GM18907 (cell line): ENCODE data around the gene VEZT.
"Not testable (repeated sequence)": the region's sequence is repeated elsewhere in the genome, so short reads cannot be mapped to it uniquely, and the experiment has no call there.

Experiments used
- ATAC-seq: cut with Tn5 transposase; IDR thresholded peaks from one replicate; pipeline ENCODE4 v1.9.1; 2021; ENCODE audit warnings: mild to moderate bottlenecking, moderate library complexity; ENCODE audit not compliant: unreplicated experiment

VEZT gene

DNA sequence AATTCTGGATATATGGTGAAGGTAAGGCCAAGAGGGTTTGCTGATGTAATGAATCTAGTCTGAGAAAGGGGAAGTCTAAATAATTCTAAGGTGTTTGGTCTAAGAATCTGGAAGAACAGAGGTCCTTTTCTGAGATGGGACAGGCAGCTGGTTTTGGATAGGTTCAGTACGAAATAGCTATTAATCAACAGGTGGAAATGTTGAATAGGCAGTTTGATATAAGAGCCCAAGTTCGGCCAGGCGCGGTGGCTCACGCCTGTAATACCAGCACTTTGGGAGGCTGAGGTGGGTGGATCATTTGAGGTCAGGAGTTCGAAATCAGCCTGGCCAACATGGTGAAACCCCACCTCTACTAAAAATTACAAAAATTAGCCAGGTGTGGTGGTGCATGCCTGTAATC, 97.1 kb downstream of the VEZT start:
- ATAC-seq, result not testable (repeated sequence)

DNA sequence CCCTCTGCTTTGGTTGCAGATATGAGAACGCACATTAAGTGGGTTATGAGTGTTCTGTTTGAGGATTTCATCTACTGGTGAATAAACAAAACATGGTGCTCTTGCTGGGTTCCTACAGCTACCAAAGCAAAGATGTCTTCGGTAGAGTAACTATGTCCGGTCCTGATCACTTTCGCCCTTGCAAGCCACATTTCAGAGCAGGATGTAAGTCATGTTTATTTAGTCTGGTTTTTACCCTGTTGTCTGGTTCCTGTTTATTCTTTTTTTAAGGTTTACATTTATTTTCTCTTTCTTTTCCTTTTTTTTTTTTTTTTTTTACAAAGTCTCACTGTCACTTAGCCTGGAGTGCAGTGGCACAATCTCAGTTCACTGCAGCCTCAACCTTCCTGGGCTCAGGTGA, 99.2 kb downstream of the VEZT start:
- ATAC-seq, result no peak

DNA sequence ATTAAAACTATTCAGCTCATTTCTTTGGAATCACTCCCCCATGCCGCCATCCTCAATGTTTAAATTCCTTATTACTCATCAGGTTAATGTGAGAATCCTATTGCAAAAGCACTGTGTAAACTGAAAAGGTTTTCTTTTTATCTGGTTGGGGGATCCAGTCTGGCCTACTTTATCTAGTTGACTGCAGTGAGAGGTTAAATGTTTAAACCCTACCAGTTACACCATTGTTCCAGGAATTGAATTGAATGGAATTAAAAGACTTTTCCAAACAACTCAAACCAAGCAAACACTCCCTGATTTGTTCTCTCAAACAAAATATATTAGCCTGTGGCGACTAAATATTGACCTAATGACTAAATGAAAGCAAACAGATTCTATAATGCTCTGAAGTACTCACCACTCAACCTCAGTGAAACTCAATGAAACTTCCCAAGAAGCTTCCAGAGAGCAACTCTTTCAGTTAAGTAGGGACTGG, 100.5 kb downstream of the VEZT start:
- ATAC-seq, result no peak

DNA sequence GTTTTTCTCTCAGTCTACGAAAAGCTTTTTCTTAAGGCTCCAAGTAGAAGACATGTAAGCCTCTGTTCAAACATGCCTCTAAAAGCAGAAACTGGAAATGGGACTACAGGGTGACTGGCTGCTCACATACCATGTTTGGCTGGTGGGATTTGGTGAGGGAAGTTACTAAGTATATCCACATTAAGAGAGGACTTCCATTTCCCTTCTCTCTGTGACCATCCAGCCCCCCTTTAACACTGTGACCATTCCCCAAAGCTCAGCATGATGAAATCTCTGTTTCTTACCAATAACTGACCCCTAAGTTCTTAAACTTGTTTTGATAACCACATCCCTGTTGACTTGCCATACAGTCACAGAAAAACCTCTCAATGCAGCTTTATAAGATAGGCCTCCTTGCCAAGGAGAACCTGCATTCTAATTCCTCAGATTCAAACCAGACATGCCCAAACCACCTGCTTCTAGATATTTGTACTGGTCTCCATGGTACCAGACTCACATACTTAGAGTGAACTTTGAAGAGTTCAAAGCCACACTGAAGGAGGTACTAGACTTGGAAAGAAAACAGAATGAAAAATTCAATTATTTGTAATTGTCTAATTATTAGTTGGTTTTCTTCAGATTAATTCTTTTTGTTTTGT, 102.2 kb downstream of the VEZT start:
- ATAC-seq, result no peak

DNA sequence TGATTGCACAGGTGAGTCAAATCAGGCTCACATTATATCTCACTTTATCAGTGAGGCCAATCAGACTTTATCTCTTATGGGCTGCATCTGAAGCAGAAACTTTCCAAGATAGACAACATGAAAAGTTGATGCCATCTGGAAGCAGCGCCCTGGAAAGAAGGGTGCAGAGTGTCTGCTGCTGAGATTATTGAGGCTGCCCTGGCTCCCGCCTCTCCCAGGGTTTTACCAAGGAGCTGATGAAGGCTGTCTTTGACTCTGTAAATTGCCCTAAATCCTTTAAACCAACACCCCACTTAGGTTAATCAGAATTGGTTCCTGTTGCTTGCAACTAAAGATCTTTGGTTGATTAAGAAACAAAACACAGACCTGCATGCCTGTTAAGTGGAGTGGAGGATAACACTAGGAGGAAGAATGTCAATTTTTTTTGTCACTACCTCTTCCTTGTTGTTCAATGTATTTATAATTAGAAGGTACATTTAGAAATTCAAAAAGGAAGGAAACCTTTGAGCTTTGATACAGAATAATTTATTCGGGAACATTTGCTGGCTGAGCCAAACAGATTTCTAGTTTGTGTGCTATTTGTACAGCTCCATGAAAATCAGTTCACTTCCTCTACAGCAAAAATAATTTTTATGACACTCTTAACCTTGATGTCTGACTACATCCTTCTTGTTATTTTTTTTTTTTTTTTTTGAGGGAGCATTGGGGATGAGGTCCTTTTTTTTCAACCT, 104.1 kb downstream of the VEZT start:
- no peak for ATAC-seq

DNA sequence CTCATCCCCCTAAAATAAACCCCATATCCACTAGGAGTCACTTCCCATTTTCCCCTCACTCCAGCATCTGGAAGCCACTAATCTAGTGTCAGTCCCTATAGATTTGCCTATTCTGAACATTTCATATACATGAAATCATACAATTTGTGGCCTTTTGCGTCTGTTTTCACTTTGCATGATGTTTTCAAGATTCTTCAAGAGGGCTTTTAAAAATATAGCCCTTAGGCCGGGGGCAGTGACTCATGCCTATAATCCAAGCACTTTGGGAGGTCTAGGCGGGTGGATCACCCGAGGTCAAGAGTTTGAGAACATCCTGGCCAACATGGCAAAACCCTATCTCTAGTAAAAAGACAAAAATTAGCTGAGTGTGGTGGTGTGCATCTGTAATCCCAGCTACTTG, 104.7 kb downstream of the VEZT start:
- no peak for ATAC-seq

DNA sequence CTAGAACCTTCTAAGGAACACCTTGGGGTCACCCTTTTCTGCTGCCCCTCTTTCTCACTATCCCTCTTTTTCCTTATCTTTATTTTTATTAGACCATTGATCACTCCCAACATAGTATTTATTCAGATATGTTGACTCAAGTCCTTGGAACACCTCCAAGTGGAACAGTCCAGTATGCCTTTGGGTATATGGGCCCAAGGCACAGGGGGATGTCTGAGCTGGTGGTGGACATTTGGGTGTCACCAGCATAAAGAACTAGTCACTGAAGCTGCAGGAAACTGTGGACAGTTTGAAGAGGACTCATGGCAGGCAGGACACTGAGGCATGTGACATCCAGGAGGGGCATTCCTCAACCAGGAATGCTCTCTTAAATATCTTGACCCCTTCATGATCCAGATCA, 105.6 kb downstream of the VEZT start:
- ATAC-seq, result no peak

DNA sequence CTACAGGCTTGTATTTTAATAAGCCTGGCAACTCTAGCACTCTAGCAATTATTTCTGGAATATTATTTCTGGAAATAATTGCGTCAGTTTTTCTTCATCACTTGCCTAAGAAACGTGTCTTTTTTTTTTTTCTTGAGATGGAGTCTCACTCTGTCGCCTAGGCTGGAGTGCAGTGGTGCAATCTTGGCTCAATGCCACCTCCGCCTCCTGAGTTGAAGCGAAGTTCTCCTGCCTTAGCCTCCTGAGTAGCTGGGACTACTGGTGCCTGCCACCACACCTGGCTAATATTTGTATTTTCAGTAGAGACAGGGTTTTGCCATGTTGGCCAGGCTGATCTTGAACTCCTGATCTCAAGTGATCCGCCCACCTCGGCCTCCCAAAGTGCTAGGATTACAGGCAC, 106.6 kb downstream of the VEZT start:
- not testable (repeated sequence) for ATAC-seq

DNA sequence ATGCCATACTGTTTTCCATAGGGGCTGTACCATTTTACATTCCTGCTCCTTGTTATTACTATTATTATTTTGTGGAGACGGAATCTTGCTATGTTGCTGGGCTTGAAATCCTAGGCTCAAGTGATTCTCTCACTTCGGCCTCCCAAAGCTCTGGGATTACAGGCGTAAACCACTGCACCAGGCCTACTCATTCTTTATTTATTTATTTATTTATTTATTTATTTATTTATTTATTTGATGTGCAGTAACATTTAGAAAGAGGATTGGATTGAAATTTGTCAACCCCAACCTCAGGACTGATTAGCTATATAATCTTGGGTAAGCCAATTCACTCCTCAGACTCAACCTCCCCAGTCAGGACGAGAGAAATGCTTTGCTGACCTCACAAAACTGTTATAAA, 107.9 kb downstream of the VEZT start:
- ATAC-seq, result no peak

DNA sequence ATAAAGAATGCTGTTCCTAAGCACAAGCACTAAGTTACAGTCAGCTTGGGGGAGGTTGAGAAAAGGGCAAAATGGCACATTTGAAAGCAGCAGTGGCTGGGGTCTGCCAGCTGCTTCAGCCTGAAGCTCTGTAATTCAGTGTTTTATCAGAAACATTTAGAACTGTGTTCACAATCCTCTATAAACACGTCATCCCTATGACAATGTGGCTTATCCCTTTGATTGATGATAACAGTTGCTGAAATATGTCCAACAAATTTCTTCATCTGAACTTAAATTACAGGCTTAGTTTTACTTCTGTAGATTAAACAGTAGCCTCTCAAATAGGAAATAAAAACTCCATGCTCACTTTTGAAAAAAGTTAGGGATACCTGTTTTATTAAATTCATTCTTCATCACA, 108.8 kb downstream of the VEZT start:
- ATAC-seq, result no peak

DNA sequence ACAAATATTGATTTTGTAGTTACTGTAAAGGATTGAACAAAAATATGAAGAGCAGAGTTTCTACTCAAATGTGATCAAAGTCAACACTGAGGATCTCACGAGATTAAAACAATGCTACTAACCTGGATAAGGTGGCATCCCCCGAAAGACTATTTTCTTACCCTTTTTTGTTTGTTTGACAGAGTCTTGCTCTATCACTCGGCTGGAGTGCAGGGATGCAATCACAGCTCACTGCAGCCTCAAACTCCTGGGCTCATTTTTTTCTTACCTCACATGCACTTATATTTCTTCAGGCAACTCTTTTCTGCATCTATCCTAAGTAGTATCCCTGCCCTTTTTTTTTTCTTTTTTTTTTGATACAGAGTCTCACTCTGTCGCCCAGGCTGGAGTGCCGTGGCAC, 109.2 kb downstream of the VEZT start:
- no peak for ATAC-seq

DNA sequence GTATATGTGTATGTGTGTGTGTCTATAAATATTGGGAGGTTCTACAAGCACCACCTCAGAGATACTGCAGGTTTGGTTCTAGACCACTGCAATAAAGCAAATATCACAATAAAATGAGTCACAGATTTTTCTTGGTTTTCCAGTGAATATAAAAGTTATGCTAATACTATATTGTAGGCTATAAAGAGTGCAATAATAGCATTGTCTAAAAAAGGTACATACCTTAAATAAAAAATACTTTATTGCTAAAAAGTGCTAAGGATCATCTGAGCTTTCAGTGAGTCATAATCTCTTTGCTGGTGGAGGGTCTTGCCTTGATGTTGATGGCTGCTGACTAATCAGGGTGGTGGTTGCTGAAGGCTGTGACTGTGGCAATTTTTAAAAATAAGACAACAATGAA, 111.1 kb downstream of the VEZT start:
- no peak for ATAC-seq

DNA sequence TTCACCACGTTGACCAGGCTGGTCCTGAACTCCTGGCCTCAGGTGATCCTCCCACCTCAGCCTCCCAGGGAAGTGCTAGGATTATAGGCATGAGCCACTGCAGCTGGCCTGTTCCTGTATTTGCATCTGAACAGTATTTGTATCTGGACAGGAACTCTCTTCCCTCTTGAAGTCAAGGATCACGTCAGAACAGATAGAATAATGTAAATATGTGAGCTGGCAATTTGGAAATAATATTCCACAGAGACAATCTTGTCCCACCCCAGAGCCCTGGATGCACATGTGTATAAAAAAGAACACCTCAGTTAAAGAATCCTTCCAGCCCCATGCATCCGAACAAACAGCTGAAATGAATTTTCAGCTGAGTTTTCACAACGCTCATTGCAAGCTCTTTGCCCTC, 118.3 kb downstream of the VEZT start:
- no peak for ATAC-seq

DNA sequence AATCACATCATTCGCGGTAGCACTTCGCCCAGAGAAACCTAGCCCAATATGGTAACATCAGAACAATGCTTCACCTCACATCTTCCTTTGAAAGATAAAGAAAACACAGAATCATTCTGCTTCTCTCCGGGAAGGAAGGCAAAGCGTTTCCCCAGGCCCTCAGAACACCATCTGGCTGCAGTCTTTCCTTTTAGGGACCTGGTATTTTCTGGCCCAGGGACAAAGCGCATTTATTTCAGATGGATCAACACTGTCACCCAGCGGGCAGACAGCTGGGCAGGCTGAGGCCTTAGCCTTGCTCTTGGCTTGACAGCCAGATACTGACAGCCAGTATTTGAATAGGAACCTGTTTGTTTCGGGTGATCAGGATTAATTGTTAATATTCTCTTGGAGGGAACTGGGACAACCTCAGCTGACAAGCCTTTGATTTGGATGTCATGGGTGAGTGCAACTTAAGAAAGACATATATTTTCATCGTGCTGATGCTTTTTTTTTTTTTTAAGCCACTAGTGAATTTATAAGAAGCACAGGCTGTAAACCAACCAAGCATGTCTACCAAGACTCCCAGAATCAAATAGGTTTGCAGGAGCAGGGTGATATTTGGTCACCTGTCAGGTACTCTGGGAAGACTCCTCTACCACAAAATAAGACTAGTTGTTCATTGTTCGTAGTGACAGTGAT, 118.9 kb downstream of the VEZT start:
- no peak for ATAC-seq

DNA sequence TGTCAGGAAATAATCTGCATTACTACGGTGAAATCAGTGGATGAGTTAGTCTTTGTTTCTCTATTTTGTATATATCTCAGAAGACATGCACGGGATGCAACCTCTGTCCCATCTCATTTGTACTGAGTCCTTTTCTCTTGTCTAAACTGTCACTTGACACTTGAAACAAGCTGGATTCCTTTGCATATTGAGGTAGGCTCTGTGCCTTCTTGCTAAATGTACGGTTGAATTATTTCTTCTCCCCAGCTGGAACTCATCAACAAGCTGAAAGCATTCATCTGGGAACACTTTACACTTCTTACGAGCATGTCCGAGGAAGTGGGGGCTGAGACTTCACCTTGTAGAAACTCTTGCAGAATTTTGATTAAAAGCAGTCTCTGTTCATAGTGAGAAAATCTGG, 119.5 kb downstream of the VEZT start:
- ATAC-seq, result no peak

DNA sequence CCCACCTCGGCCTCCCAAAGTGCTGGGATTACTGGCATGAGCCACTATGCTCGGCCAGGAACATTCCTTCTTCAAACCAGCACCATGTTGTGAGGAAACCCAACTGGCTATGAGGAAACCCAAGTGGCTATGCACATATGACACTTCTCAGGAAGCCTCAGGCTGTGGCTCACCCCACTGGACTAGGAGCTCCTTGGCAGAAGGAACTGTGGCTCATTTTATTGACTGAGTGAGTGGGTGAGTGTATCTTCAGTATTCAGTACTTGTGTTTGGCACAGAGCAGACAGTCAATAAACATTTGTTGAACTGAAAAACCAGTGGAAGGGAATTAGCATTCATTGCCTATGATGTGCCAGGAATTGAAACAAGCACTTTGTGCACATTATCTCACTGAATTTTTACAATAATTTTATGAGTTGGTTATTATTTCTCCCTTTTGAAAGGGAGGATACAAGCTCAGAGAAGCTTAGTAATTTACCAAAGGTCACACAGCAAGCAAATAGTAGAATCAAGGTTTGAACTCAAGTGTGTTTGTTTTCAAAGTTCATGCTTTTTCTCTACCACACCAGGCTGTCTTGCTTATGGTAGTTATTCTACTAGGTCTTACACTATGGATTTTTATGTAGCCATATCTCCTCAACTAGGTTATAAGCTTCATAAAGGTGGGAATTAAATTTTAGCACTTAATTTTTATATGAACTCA, 121.6 kb downstream of the VEZT start:
- ATAC-seq, result no peak

DNA sequence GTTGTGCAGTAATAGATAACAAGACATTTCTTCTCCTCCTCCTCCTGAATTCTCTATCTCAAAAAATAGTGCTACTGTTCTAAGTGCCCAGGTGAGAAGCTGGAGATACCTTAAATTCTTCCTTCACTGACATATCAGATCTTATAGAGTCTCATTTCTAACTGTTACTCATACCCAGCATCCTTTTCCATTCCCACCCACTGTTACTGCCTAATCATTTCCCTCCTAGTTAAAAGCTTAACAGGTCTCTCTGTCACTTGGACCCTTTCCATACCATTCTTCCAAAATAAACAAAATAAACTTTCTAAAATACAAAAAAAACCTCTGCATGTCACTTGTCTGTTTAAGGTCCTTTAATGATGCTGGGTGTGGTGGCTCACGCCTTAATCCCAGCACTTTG, 124.4 kb downstream of the VEZT start:
- no peak for ATAC-seq

DNA sequence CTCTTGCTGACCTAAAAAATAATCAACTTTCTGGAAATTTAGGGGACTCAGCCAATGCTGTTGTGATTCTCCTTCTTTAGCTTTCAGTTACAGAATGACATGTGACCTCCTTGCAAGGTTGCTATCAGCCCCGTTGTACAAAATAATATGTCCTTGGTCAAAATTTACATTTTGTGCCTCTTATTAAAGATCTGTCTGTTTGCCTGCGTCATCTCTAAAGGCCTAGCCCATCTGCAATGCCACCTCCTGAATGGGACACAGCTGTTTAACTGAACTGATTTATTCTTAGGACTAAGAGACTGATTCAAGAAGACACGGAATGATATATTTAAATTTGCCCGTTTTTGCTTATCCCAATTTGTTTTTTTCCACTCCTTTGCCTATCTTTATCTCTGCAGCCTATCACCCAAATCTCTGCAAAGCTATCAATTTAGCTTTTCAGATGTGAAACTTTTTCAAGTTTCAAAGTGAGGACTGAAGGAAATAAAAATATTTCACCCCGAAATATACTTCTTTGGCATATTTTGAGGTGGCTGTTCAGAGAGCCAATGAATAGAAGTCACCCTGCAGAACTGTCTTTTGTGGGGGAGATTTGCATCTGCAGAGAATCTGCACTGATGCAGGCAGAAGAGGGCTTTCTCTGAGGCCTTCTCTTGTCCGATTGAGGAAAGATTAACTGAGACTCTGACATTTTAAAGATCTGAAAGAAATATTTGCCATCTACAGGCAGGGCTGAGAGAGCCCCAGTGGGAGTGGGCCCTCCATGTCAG, 126.0 kb downstream of the VEZT start:
- ATAC-seq, result no peak

DNA sequence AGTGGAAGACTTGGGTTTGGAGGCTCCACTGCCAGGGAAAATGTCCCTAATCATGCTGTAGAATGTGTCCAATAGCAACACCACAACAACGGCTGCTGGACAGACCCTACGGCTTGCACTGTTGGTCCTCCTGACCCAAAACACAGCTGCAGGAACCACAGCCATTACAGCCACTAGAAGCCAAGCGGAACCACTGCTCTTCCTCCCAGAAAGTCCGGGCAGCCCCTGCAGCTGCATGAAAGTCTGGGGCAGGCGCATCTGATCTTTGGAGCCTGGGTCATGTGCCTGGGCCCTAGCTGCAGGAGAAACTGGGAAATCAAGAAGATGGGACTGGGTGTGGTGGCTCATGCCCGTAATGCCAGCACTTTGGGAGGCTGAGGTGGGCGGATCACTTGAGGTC, 131.7 kb downstream of the VEZT start:
- no peak for ATAC-seq

DNA sequence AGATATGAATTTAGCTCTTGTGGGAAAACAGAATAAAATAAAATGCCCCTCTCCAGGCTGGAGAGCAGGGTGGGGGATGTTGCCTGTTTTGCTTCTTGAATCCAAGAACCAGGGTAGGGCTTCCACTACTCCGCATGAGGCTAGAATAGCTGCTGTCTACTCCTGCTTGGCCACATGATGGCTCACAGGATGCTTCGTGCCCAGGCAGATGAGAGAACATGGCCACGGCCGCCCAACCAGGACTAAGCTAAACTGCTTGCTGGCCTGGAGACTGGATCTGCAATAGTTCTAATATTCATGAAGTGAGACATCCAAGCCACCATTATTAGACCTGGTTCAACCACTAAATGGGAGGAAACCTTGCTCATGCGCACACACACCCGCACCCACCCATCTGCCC, 134.1 kb downstream of the VEZT start:
- ATAC-seq, result no peak
